Adrenal gland (tissue), 12 donors: ENCODE measurements around the gene DLGAP5. TPM values are rescaled to one million over a fixed set of nuclear protein-coding genes. Genes with fewer than 3 reads are reported as not detected.

Experiments
- DNase-seq, 7 donors: peaks; one replicate each; pipeline ENCODE4 v3.0.0-alpha.2; 2019 to 2020
- H3K27ac ChIP-seq, 5 donors: fragments of 200-600 bp; sonication (generic) in 4 of 5; 1 replicate in 3 of 5; 2 replicates in 2 of 5; pipeline versions ENCODE4 v1.5.1 to v1.8.0; 2016 to 2020; ENCODE audit warnings: mild to moderate bottlenecking in 1 of 5
- H3K27me3 ChIP-seq: fragments of 200-600 bp; 2 replicates; pipeline ENCODE4 v1.8.0; 2021
- H3K36me3 ChIP-seq, 2 donors: fragments of 200-600 bp; replicated peaks in 1 of 2; 1 replicate in 1 of 2; 2 replicates in 1 of 2; pipeline versions ENCODE4 v1.5.1 to v1.8.0; 2018 to 2022
- H3K4me1 ChIP-seq, 2 donors: fragments of 200-600 bp; replicated peaks in 1 of 2; 1 replicate in 1 of 2; 2 replicates in 1 of 2; pipeline versions ENCODE4 v1.5.1 to v1.8.0; 2018 to 2021
- H3K4me3 ChIP-seq, 4 donors: fragments of 200-600 bp; sonication (generic) in 3 of 4; one replicate each; pipeline ENCODE4 v1.5.1; 2016 to 2018
- H3K9me3 ChIP-seq, 3 donors: fragments of 200-600 bp; sonication (generic) in 1 of 3; replicated peaks in 1 of 3; 1 replicate in 2 of 3; 2 replicates in 1 of 3; pipeline versions ENCODE4 v1.5.1 to v1.8.0; 2016 to 2021
- CTCF ChIP-seq, 6 experiments: fragments of 450-650 bp in 4 of 6; fragments of 200-600 bp in 2 of 6; sonication (generic) in 1 of 6; IDR thresholded peaks; 1 replicate in 5 of 6; 2 replicates in 1 of 6; pipeline versions ENCODE4 v1.5.1 to v1.8.0; 2016 to 2021; ENCODE audit warnings: antibody characterized with exemption in 6 of 6, mild to moderate bottlenecking in 2 of 6, moderate library complexity in 1 of 6
- POLR2A ChIP-seq, 2 donors: fragments of 450-650 bp; IDR thresholded peaks; one replicate each; pipeline ENCODE4 v1.6.1; 2017; ENCODE audit warnings: antibody characterized with exemption in 2 of 2, mild to moderate bottlenecking in 2 of 2, moderate library complexity in 1 of 2
- WGBS, 4 donors: extraction: QIAGEN DNeasy Blood & Tissue Kit in 2 of 4; methylation state at CpG; one replicate each; pipeline versions ENCODE4 v1.1.5 to v1.1.7; 2013 to 2017; 5-methylcytosine and 5-hydroxymethylcytosine counted together
- intact Hi-C, 2 donors: fragments of 100-400 bp; cut with DNase I; formaldehyde crosslinking; loops; one replicate each; pipeline versions ENCODE4 v1.14.1 to v1.15.0; 2022 to 2023
- polyA plus RNA-seq, 3 donors: library from polyadenylated mRNA; stranded (reverse); fragments of 200-250 nt in 2 of 3; fragments of 350-450 nt in 1 of 3; fragmentation: Illumina TruSeq in 1 of 3; extraction: RNeasy Lipid Tissue Mini Kit (QIAGEN cat#74804) in 1 of 3; gene quantifications; one replicate each; pipeline ENCODE4 v1.2.3, GENCODE V29; 2013 to 2014
- total RNA-seq, 9 donors: library from RNA; depleted of rRNA in 4 of 9; stranded (reverse); fragments of >200 nt in 4 of 9; fragments of 120-200 nt in 1 of 9; fragmentation: NEBNext Ultra II Directional in 1 of 9; extraction: Animal tissue kit (Norgen Biotek cat#: 25700) in 1 of 9; gene quantifications; one replicate each; pipeline versions ENCODE4 v1.1.0 to v1.2.4, GENCODE V29; 2013 to 2023
- donor health status: healthy with polysubstance abuse.
- donor health status: Bipolar disorder and iron deficiency.
- donor health status: DM: yes; HTN: yes; CAD: no.
- donor health status: DM: no; HTN: no; CAD: no.
- donor health status: DM: no; HTN: no; CAD: no.
- donor health status: DM: yes; HTN: yes; CAD: no.

The DLGAP5 gene
- total and polyA plus RNA-seq, 12 donors, result 0.03 to 12.5 (median 0.99) TPM; not detected in 2

DNA sequence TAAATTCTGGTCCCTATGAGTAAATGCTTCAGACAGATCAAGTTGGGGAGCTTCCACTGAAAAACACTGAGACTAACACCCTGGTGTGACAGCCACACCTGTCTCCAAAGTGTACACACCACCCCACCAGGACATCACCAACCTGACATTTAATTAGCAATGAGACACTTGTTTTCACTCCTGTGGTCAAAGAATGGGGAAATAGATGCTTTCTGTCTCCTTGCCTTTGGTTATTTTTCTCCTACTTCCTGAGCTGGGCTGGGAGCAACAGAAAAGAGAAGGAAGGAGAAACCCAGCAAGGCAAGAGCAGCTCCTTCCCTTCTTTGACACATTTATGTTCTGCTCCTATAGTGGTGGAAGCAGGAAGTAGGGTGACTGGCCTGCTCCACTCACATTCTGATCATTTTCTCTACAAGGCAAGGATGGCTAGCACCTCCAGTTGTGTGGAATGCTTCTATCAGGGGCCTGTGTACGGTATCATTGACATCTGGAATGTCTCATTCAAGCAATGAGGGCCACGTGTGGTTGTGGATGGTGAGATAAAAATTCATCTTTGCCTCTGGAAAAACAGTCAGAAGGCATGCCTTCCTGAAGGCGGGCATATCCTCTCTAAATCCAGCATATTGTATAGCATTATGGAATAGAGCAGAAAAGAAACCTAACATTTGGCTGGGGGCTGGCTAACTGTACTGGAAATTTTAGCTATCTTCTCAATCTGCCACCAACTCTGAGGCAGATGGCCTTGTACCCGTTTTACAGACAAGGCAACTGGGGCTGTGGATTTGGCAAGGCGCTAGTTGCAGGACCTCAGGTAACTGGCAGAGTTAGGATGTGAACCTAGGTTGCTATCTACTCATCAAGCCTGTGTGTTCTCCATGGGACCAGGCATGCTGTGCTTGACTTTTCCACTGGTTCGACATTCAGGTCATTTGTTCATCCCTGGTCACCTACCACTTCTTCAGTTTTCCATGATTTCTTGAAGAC lies 87.1 kb downstream of the DLGAP5 start:
- no peaks in the 10 kb centered on the region for H3K36me3 ChIP-seq
- no peaks in the 10 kb centered on the region for H3K27me3 ChIP-seq
- WGBS, 4 donors, result 87 to 93% (median 90%) methylated on average over 6 of the region's 6 CpGs
- H3K27ac ChIP-seq, result peak overlapping the region; percentile 61 to 92 (median 82)
- no peak for DNase-seq
- intact Hi-C loops, result loop anchor here in 1 of 2 donors (5.0 kb wide), 1 partner anchor 33 kb away; no protein-coding TSS in a partner anchor
- peaks cover 28 to 67% of the 10 kb centered on the region in 2 donors for H3K4me1 ChIP-seq
- TF ChIP-seq POLR2A (IDR thresholded peaks at IDR 0.05) (no peak), CTCF (IDR thresholded peaks at IDR 0.05) (no peak)
- H3K4me3 ChIP-seq, result no peak overlapping the region
- no peaks in the 10 kb centered on the region for H3K9me3 ChIP-seq

DNA sequence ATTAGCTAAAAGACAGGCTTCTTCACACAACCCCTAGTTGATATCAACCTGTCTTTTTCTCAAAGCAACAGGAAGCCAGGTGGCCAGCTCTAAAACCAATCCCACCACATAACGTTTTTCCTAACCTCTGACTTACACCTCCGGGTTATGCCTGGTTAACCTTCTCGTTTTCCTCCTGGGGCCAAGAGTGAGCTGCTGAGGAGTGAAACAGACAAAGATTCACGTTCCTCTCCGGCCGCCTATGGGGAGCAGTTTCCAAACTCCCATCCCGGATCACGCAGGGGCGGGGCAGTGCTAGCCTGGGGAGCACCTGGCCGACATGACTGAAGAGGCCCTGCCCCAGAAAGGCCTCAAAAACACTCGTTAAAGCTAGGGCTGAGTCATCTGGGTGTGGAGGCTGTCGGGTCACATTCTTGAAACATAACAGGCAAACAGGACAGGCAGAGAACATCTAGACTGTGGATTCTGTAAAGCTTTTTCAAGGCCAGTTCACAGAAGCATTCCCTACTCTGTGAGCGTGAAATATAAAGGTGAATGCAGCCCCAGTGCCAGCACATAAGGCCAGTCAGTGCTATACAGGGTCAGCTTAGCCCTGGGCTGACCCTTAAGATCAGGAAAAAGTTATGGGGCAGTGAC lies 88.3 kb downstream of the DLGAP5 start:
- Histone ChIP-seq H3K27me3 (no peaks in the 10 kb centered on the region), H3K9me3 (no peaks in the 10 kb centered on the region), H3K4me3 (no peak overlapping the region), H3K36me3 (no peaks in the 10 kb centered on the region), H3K27ac (peak overlapping the region; percentile 61 to 92 (median 82)), H3K4me1 (peaks cover 21 to 65% of the 10 kb centered on the region in 2 donors)
- intact Hi-C loops, result loop anchor here in 1 of 2 donors (5.0 kb wide), 1 partner anchor 34 kb away; no protein-coding TSS in a partner anchor
- WGBS, 4 donors, result 33 to 50% (median 38%) methylated on average over 9 to 13 of the region's 13 CpGs
- TF ChIP-seq CTCF (IDR thresholded peaks at IDR 0.05), result no peak
- TF ChIP-seq POLR2A (IDR thresholded peaks at IDR 0.05), result peak in 1 of 2 donors; percentile 64
- peak; percentile 56 to 88 (median 78) for DNase-seq

- no peak for TF ChIP-seq POLR2A (IDR thresholded peaks at IDR 0.05)
- TF ChIP-seq CTCF (IDR thresholded peaks at IDR 0.05), result no peak
Measured at GRCh38 chr14:55102141-55102621, 89.2 kb downstream of the DLGAP5 start.

DNA sequence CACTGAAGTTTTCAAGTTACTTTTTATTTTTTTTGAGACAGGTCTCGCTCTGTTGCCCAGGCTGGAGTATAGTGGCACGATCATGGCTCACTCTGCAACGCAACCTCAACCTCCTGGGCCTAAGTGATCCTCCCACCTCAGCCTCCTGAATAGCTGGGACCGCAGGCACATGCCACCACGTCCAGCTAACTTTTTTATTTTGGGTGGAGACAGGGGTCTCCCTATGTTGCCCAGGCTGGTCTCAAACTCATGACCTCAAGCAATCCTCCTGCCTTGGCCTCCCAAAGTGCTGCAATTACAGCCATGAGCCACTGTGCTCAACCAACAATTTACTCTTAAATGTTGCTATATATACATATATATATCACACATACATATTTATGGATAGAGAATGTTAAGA lies 89.7 kb downstream of the DLGAP5 start:
- TF ChIP-seq POLR2A (IDR thresholded peaks at IDR 0.05), result no peak
- TF ChIP-seq CTCF (IDR thresholded peaks at IDR 0.05), result no peak
- intact Hi-C loops, result loop anchor here in 1 of 2 donors (5.0 kb wide), 1 partner anchor 36 kb away; no protein-coding TSS in a partner anchor
- Histone ChIP-seq H3K27ac (peak overlapping the region in 2 of 5 donors; percentile 87 to 92), H3K4me3 (no peak overlapping the region), H3K36me3 (no peaks in the 10 kb centered on the region), H3K27me3 (no peaks in the 10 kb centered on the region), H3K9me3 (no peaks in the 10 kb centered on the region), H3K4me1 (peaks cover 13 to 51% of the 10 kb centered on the region in 2 donors)
- peak in 1 of 7 donors; percentile 34 for DNase-seq
- 96 to 100% (median 96%) methylated on average over 5 of the region's 5 CpGs for WGBS, 4 donors

More at GRCh38 chr14:55102141-55102621, 89.2 kb downstream of the DLGAP5 start:
- H3K9me3 ChIP-seq, result no peaks in the 10 kb centered on the region
- 20 to 36% (median 35%) methylated on average over 7 of the region's 7 CpGs for WGBS, 4 donors
- H3K4me3 ChIP-seq, result no peak overlapping the region
- peak overlapping the region in 4 of 5 donors; percentile 79 to 92 (median 84) for H3K27ac ChIP-seq
- DNase-seq, result peak in 6 of 7 donors; percentile 41 to 81 (median 53)
- H3K36me3 ChIP-seq, result no peaks in the 10 kb centered on the region
- peaks cover 13 to 56% of the 10 kb centered on the region in 2 donors for H3K4me1 ChIP-seq
- H3K27me3 ChIP-seq, result no peaks in the 10 kb centered on the region
- intact Hi-C loops, result loop anchor here in 1 of 2 donors (5.0 kb wide), 1 partner anchor 35 kb away; no protein-coding TSS in a partner anchor
